Body of pancreas (tissue), 4 donors: Measurements from ENCODE around the gene PLD1.

Experiments used
- POLR2A ChIP-seq, 3 donors: fragments of 450-650 bp; IDR thresholded peaks; one replicate each; pipeline ENCODE4 v1.6.1; 2016; ENCODE audit warnings: antibody characterized with exemption in 3 of 3, mild to moderate bottlenecking in 2 of 3
- TF ChIP-seq, protein P1 (sequence below), 7 experiments: fragments of 450-650 bp in 4 of 7; fragments of 200-600 bp in 3 of 7; sonication (generic) in 3 of 7; IDR thresholded peaks; one replicate each; pipeline ENCODE4 v1.5.1; 2016 to 2019; ENCODE audit warnings: antibody characterized with exemption in 7 of 7

DNA sequence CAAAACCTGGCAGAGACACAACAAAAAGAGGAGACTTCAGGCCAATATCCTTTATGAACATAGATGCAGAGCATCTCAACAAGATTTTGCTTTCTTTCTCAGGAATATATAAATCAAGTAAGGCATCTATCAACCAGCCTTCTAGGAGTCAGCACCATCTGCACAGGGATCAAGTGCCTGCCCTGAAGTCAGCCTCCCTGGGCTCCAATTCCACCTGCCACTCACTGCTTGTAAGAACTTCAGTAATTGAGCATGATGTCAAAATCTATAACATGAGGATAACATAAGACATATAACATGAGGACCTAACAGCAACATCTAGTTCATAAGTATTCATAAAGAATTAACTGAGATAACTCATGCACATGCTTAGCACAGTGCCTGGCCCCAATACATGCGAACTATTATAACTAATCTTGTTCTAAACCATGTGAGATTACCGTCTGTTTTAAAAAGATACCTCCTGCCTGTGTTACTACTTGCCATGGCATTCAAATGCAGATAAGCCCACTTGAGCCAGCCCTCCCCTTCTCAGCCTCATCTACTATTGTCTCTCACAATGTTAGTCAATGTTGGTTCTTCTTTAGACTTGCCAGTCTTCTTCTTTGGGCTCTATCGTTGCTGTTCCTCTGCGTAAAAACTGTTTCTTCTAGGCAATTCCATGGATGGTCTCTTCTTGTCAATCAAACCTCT, 91.6 kb downstream of the PLD1 start:
- no peak for TF ChIP-seq POLR2A (IDR thresholded peaks at IDR 0.05)
- TF ChIP-seq, protein P1, sequence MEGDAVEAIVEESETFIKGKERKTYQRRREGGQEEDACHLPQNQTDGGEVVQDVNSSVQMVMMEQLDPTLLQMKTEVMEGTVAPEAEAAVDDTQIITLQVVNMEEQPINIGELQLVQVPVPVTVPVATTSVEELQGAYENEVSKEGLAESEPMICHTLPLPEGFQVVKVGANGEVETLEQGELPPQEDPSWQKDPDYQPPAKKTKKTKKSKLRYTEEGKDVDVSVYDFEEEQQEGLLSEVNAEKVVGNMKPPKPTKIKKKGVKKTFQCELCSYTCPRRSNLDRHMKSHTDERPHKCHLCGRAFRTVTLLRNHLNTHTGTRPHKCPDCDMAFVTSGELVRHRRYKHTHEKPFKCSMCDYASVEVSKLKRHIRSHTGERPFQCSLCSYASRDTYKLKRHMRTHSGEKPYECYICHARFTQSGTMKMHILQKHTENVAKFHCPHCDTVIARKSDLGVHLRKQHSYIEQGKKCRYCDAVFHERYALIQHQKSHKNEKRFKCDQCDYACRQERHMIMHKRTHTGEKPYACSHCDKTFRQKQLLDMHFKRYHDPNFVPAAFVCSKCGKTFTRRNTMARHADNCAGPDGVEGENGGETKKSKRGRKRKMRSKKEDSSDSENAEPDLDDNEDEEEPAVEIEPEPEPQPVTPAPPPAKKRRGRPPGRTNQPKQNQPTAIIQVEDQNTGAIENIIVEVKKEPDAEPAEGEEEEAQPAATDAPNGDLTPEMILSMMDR (IDR thresholded peaks at IDR 0.05) = no peak
